Loucy (cell line): ENCODE results near the gene TMEM134.

Experiments used
- H2AFZ ChIP-seq: fragments of 200-600 bp; sonication (generic); 2 replicates; pipeline ENCODE4 v1.6.0; 2016; ENCODE audit warnings: antibody characterized with exemption, mild to moderate bottlenecking, low read length, moderate library complexity
- H3F3A ChIP-seq: fragments of 200-600 bp; 2 replicates; pipeline ENCODE4 v1.6.0; 2016; ENCODE audit warnings: antibody characterized with exemption, low read depth, mild to moderate bottlenecking
- H3K27me3 ChIP-seq: fragments of 200-600 bp; sonication (generic); 2 replicates; pipeline ENCODE4 v1.6.1; 2014; ENCODE audit warnings: low read length, mild to moderate bottlenecking; ENCODE audit not compliant: insufficient read depth, poor library complexity, severe bottlenecking
- H3K36me3 ChIP-seq: fragments of 200-600 bp; sonication (generic); 2 replicates; pipeline ENCODE4 v1.6.1; 2016; ENCODE audit warnings: low read length; ENCODE audit not compliant: insufficient read depth
- H3K4me1 ChIP-seq: fragments of 200-600 bp; sonication (generic); 2 replicates; pipeline ENCODE4 v1.5.1; 2014; ENCODE audit warnings: low read length, mild to moderate bottlenecking; ENCODE audit not compliant: insufficient read depth, poor library complexity, severe bottlenecking
- H3K4me2 ChIP-seq: fragments of 200-600 bp; sonication (generic); 2 replicates; pipeline ENCODE4 v1.6.0; 2014; ENCODE audit warnings: antibody characterized with exemption, low read length, low read depth, mild to moderate bottlenecking; ENCODE audit not compliant: poor library complexity, severe bottlenecking
- H3K4me3 ChIP-seq: fragments of 200-600 bp; sonication (generic); 2 replicates; pipeline ENCODE4 v1.5.1; 2014; ENCODE audit warnings: low read length, mild to moderate bottlenecking, mixed read lengths; ENCODE audit not compliant: poor library complexity, severe bottlenecking
- H3K79me2 ChIP-seq: fragments of 200-600 bp; sonication (generic); 2 replicates; pipeline ENCODE4 v1.6.1; 2014; ENCODE audit warnings: low read length; ENCODE audit not compliant: insufficient read depth
- H3K9ac ChIP-seq: fragments of 200-600 bp; sonication (generic); 2 replicates; pipeline ENCODE4 v1.6.0; 2014; ENCODE audit warnings: mild to moderate bottlenecking, low read depth, low read length, moderate library complexity; ENCODE audit not compliant: poor library complexity, severe bottlenecking
- H3K9me2 ChIP-seq: fragments of 200-600 bp; sonication (generic); replicated peaks from 2 replicates; pipeline ENCODE4 v1.6.1; 2016; ENCODE audit warnings: low read depth, low read length, mixed read lengths
- H3K9me3 ChIP-seq: fragments of 200-600 bp; sonication (generic); 2 replicates; pipeline ENCODE4 v1.6.1; 2014; ENCODE audit warnings: mild to moderate bottlenecking, antibody characterized with exemption, low read length, low read depth; ENCODE audit not compliant: insufficient read depth
- H4K20me1 ChIP-seq: fragments of 200-600 bp; sonication (generic); 2 replicates; pipeline ENCODE4 v1.6.0; 2014; ENCODE audit warnings: antibody characterized with exemption, low read length, mild to moderate bottlenecking; ENCODE audit not compliant: insufficient read depth, poor library complexity, severe bottlenecking
- EZH2phosphoT487 ChIP-seq: fragments of 200-600 bp; IDR thresholded peaks from 2 replicates; pipeline ENCODE4 v1.6.1; 2018; ENCODE audit warnings: antibody characterized with exemption, mild to moderate bottlenecking, moderate library complexity, borderline replicate concordance
- TF ChIP-seq, protein P1 (sequence below): fragments of 200-600 bp; sonication (generic); conservative IDR thresholded peaks from 2 replicates; pipeline ENCODE4 v1.5.1; 2014; ENCODE audit warnings: mild to moderate bottlenecking, antibody characterized with exemption, low read length

TMEM134 gene

GRCh38 chr11:67416416-67417335 lies 52.4 kb downstream of the TMEM134 start:
- Histone ChIP-seq H3K79me2 (peaks cover 23% of the 10 kb centered on the region; the same call in 1 of the 2 replicates), H3F3A (no peaks in the 10 kb centered on the region), H3K27me3 (no peaks in the 10 kb centered on the region), H2AFZ (no peak overlapping the region), H4K20me1 (no peaks in the 10 kb centered on the region), H3K4me2 (peak overlapping the region; percentile 63), H3K9ac (peak overlapping the region; percentile 56), H3K4me1 (peaks cover 49% of the 10 kb centered on the region), H3K9me3 (no peaks in the 10 kb centered on the region), H3K9me2 (no peaks in the 10 kb centered on the region), H3K36me3 (no peaks in the 10 kb centered on the region), H3K4me3 (peak overlapping the region; percentile 19)
- TF ChIP-seq EZH2phosphoT487, result no peak
- TF ChIP-seq, protein P1, sequence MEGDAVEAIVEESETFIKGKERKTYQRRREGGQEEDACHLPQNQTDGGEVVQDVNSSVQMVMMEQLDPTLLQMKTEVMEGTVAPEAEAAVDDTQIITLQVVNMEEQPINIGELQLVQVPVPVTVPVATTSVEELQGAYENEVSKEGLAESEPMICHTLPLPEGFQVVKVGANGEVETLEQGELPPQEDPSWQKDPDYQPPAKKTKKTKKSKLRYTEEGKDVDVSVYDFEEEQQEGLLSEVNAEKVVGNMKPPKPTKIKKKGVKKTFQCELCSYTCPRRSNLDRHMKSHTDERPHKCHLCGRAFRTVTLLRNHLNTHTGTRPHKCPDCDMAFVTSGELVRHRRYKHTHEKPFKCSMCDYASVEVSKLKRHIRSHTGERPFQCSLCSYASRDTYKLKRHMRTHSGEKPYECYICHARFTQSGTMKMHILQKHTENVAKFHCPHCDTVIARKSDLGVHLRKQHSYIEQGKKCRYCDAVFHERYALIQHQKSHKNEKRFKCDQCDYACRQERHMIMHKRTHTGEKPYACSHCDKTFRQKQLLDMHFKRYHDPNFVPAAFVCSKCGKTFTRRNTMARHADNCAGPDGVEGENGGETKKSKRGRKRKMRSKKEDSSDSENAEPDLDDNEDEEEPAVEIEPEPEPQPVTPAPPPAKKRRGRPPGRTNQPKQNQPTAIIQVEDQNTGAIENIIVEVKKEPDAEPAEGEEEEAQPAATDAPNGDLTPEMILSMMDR, result no peak

DNA sequence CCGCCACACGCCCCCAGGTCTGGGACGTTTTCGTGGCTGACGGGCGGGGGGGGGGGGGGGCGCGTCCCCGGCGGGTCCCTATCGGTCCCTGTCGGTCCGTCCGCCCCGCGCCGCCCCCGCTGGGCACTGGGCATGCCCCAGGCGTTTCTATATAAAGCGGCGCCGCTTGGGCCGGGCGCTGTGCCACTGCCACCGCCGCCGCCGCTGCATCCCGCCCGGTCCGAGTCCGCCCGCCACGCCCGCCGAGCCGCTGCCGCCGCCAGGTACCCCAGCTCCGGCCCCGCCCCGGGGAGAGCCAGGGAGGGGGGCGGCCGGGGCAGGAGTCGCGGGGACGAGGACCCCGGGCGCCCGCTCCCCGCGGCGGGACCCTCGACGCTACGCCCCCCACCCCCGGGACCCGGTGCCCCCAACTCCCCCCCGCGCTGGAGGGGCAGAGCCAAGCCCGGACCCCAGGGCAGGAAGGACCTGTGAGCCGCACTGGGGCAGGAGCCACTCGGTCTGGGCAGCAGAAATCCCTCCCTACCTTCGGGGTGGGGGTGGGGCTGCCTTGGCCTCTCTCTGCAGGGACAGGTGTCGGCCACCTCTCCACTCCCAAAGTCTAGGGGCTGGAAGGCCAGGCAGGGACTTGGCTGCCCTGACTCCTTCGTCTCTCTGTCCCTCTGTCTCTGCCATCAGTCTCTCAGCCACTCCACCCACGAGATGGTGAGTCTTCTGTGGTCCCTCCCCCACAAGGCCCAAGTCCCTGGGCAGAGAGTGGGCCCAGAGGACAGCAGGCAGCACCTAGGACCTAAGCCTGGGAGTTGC lies 53.3 kb downstream of the TMEM134 start, which contains the start of gene CARNS1:
CARNS1 (plus strand) TSS at position 178 of the 804 bp plus-strand sequence; CDS start at position 700, 522 bp downstream.
- H3K9me2 ChIP-seq, result no peaks in the 10 kb centered on the region
- peaks cover 57% of the 10 kb centered on the region for H3K4me1 ChIP-seq
- peak within 1 kb of the TSS; percentile 56 for H3K9ac ChIP-seq
- H3K4me2 ChIP-seq, result peak within 1 kb of the TSS; percentile 63
- H3F3A ChIP-seq, result no peaks in the 10 kb centered on the region
- no peak within 1 kb of the TSS for H2AFZ ChIP-seq
- H3K36me3 ChIP-seq, result no peaks in the 10 kb centered on the region
- TF ChIP-seq, protein P1, result no peak
- no peak for TF ChIP-seq EZH2phosphoT487
- no peaks in the 10 kb centered on the region for H4K20me1 ChIP-seq
- no peaks in the 10 kb centered on the region for H3K9me3 ChIP-seq
- peaks cover 26% of the 10 kb centered on the region; the same call in 1 of the 2 replicates for H3K79me2 ChIP-seq
- H3K27me3 ChIP-seq, result no peaks in the 10 kb centered on the region
- H3K4me3 ChIP-seq, result peak within 1 kb of the TSS; percentile 19

- Histone ChIP-seq H3K4me1 (peaks cover 54% of the 10 kb centered on the region), H3K36me3 (no peaks in the 10 kb centered on the region), H3K9me2 (no peaks in the 10 kb centered on the region), H3K27me3 (no peaks in the 10 kb centered on the region), H3K9me3 (no peaks in the 10 kb centered on the region), H4K20me1 (no peaks in the 10 kb centered on the region), H3K4me2 (no peak overlapping the region), H3K9ac (peak overlapping the region; percentile 25), H3F3A (peaks cover 12% of the 10 kb centered on the region), H3K79me2 (peaks cover 13% of the 10 kb centered on the region; the same call in 1 of the 2 replicates), H3K4me3 (no peak overlapping the region), H2AFZ (no peak overlapping the region)
- TF ChIP-seq, protein P1, result no peak
These were observed 55.7 kb downstream of the TMEM134 start for GRCh38 chr11:67413266-67413849.
